Measurements from ENCODE around the gene BCL7A. TPM values are rescaled to one million over a fixed set of nuclear protein-coding genes. Genes with fewer than 3 reads are reported as not detected.

Gene BCL7A
- total RNA-seq, 1 experiment from 2014 or later, result 14.5 TPM

DNA sequence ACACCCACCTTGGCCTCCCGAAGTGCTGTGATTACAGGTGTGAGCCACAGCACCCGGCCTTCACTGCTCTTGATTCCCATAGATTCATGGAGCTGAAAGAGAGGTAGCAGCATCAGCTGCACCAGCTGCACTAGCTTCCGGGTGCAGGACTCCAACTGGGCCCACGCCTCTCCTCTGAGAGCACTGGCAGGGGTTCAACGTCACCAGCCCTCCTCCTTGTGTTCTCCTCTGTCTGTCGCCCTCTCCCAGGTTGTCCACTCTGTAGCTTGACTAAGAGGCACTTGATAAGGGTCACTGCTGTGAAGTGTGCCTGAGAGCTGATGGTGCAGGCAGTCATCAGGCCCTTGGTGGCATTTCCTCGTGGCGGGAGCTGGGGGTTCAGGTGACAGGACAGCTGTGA lies 85.2 kb downstream of the BCL7A start:
- intact Hi-C loops (cut with micrococcal nuclease; ENCODE audit: unreplicated experiment) (no loop called here), in situ Hi-C loops (cut with HindIII; ENCODE audit: low pct_unique_long_range_greater_than_20kb, low sequenced_read_pairs) (no loop called here)
- no peaks in the 10 kb centered on the region for H3K36me3 ChIP-seq (ENCODE audit: control insufficient read depth, insufficient read depth, low read length)
- H3K4me3 ChIP-seq (ENCODE audit: low read depth in 2 of 2, low read length in 2 of 2), result no peak overlapping the region
- peaks cover 69% of the 10 kb centered on the region for H3K4me1 ChIP-seq (ENCODE audit: control insufficient read depth, insufficient read depth, low read length)
- peak; percentile 64 for ATAC-seq
- TF ChIP-seq TCF7L2 (IDR thresholded peaks at IDR 0.05; ENCODE audit: low read depth, low read length) (no peak), POLR2AphosphoS5 (IDR thresholded peaks at IDR 0.05; ENCODE audit: low read depth, low read length) (no peak), SIN3A (IDR thresholded peaks at IDR 0.05; ENCODE audit: borderline replicate concordance, insufficient read depth, low read depth, low read length) (no peak)
- TF ChIP-seq, protein P1, sequence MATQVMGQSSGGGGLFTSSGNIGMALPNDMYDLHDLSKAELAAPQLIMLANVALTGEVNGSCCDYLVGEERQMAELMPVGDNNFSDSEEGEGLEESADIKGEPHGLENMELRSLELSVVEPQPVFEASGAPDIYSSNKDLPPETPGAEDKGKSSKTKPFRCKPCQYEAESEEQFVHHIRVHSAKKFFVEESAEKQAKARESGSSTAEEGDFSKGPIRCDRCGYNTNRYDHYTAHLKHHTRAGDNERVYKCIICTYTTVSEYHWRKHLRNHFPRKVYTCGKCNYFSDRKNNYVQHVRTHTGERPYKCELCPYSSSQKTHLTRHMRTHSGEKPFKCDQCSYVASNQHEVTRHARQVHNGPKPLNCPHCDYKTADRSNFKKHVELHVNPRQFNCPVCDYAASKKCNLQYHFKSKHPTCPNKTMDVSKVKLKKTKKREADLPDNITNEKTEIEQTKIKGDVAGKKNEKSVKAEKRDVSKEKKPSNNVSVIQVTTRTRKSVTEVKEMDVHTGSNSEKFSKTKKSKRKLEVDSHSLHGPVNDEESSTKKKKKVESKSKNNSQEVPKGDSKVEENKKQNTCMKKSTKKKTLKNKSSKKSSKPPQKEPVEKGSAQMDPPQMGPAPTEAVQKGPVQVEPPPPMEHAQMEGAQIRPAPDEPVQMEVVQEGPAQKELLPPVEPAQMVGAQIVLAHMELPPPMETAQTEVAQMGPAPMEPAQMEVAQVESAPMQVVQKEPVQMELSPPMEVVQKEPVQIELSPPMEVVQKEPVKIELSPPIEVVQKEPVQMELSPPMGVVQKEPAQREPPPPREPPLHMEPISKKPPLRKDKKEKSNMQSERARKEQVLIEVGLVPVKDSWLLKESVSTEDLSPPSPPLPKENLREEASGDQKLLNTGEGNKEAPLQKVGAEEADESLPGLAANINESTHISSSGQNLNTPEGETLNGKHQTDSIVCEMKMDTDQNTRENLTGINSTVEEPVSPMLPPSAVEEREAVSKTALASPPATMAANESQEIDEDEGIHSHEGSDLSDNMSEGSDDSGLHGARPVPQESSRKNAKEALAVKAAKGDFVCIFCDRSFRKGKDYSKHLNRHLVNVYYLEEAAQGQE (IDR thresholded peaks at IDR 0.05; ENCODE audit: insufficient read depth in 1 of 2, low read depth in 2 of 2, low read length in 1 of 2), result no peak
- TF ChIP-seq, protein P2, sequence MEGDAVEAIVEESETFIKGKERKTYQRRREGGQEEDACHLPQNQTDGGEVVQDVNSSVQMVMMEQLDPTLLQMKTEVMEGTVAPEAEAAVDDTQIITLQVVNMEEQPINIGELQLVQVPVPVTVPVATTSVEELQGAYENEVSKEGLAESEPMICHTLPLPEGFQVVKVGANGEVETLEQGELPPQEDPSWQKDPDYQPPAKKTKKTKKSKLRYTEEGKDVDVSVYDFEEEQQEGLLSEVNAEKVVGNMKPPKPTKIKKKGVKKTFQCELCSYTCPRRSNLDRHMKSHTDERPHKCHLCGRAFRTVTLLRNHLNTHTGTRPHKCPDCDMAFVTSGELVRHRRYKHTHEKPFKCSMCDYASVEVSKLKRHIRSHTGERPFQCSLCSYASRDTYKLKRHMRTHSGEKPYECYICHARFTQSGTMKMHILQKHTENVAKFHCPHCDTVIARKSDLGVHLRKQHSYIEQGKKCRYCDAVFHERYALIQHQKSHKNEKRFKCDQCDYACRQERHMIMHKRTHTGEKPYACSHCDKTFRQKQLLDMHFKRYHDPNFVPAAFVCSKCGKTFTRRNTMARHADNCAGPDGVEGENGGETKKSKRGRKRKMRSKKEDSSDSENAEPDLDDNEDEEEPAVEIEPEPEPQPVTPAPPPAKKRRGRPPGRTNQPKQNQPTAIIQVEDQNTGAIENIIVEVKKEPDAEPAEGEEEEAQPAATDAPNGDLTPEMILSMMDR (IDR thresholded peaks at IDR 0.05), result no peak
- ChIA-PET POLR2A (no interaction called here), CTCF (interaction anchor here (1.5 kb wide), 1 partner anchor 16 kb away, joined by 7 read pairs; no protein-coding TSS in a partner anchor)
- no peak for DNase-seq (ENCODE audit: low read depth, low spot score)
- BruUV-seq (replicated peaks), result no TSS peak
- H3K27me3 ChIP-seq (ENCODE audit: control insufficient read depth, insufficient read depth, low read length), result no peaks in the 10 kb centered on the region
- peak overlapping the region; percentile 88 for H3K27ac ChIP-seq (ENCODE audit: low read length)
- no peaks in the 10 kb centered on the region for H3K9me3 ChIP-seq (ENCODE audit: control insufficient read depth, insufficient read depth, low read depth, low read length)

DNA sequence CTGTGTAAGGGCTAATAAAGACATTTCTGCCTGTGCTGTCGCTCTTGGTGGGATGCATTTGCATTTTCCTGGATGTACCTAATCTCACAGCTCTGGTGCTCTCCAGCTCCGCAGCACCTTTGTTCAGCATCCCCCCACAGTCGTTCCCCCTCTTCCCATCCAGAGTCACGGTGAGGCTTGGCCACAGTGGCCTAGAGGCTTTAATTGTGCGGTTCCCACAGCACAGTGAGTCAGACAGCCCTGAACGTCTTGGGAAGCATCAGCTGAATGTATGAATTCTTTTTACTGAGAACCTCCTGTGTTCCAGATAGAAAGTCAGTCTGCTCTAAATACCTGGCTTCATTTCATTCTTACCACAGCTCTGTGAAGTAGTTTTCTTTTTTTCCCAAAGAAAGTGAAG lies 85.6 kb downstream of the BCL7A start:
- H3K27me3 ChIP-seq (ENCODE audit: control insufficient read depth, insufficient read depth, low read length), result no peaks in the 10 kb centered on the region
- peak overlapping the region; percentile 88 for H3K27ac ChIP-seq (ENCODE audit: low read length)
- CTCF ChIA-PET, result interaction anchor here (1.5 kb wide), 1 partner anchor 16 kb away, joined by 7 read pairs; no protein-coding TSS in a partner anchor
- H3K36me3 ChIP-seq (ENCODE audit: control insufficient read depth, insufficient read depth, low read length), result no peaks in the 10 kb centered on the region
- POLR2A ChIA-PET, result no interaction called here
- H3K4me3 ChIP-seq (ENCODE audit: low read depth in 2 of 2, low read length in 2 of 2), result no peak overlapping the region
- H3K9me3 ChIP-seq (ENCODE audit: control insufficient read depth, insufficient read depth, low read depth, low read length), result no peaks in the 10 kb centered on the region
- peak; percentile 67 for ATAC-seq
- no TSS peak for BruUV-seq (replicated peaks)
- H3K4me1 ChIP-seq (ENCODE audit: control insufficient read depth, insufficient read depth, low read length), result peaks cover 72% of the 10 kb centered on the region
- in situ Hi-C loops (cut with HindIII; ENCODE audit: low pct_unique_long_range_greater_than_20kb, low sequenced_read_pairs), result no loop called here
- TF ChIP-seq, protein P2 (IDR thresholded peaks at IDR 0.05), result no peak
- TF ChIP-seq SIN3A (IDR thresholded peaks at IDR 0.05; ENCODE audit: borderline replicate concordance, insufficient read depth, low read depth, low read length), result no peak
- TF ChIP-seq, protein P1 (IDR thresholded peaks at IDR 0.05; ENCODE audit: insufficient read depth in 1 of 2, low read depth in 2 of 2, low read length in 1 of 2), result no peak
- intact Hi-C loops (cut with micrococcal nuclease; ENCODE audit: unreplicated experiment), result no loop called here
- no peak for DNase-seq (ENCODE audit: low read depth, low spot score)

Measured in Panc1 (cell line).